Measurements from ENCODE around the gene MAML2. TPM values are rescaled to one million over a fixed set of nuclear protein-coding genes. Genes with fewer than 3 reads are reported as not detected.

Gene MAML2
- total and polyA plus RNA-seq, 10 donors = 2.7 to 43.4 (median 27.2) TPM

DNA sequence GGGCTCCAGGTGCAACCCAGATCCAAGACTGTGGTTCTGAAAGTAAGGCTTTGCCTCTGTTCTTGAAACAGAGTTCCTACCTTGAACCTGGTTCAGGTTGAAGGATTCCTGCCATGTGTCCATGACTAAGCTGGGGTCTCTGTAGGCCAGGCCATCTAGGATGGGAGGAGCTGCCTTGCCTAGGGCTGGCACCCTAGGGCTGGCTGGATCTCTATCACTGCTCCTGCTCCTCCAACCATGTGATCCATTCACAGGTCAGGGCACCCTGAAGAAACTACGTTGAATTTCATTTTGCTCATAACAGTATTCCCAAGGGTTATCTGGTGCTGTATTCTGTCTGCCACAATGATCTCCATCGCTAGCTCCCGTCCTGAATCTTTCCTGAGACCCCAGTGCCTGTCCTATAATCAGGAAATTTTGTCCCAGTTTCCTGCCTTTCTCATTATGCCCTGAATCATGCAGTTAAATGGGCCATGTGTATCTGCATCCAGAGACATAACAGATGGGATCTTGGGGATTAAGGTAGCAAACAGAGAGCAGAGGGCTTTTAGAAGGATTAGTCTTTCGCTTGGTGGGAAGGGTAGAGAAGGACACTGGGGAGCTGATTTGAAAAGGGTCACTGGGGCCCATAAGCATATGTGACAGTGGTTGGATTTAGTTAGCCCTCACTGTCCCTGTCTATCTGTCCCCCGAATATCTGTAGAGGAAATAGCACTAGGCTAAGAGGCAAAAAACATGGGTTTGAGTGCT, 320.9 kb downstream of the MAML2 start:
- H3K27ac ChIP-seq = no peak overlapping the region
- H3K27me3 ChIP-seq (replicated peaks in 1 of 7) = no peaks in the 10 kb centered on the region
- WGBS, 5 donors = 90 to 97% (median 92%) methylated on average over 5 of the region's 5 CpGs
- no peak for DNase-seq
- H3K36me3 ChIP-seq = no peaks in the 10 kb centered on the region
- intact Hi-C loops (cut with DNase I; ENCODE audit: low total_unique reads) = no loop called here
- no peak overlapping the region for H3K4me3 ChIP-seq
- H3K9me3 ChIP-seq = no peaks in the 10 kb centered on the region
- TF ChIP-seq, protein P1, sequence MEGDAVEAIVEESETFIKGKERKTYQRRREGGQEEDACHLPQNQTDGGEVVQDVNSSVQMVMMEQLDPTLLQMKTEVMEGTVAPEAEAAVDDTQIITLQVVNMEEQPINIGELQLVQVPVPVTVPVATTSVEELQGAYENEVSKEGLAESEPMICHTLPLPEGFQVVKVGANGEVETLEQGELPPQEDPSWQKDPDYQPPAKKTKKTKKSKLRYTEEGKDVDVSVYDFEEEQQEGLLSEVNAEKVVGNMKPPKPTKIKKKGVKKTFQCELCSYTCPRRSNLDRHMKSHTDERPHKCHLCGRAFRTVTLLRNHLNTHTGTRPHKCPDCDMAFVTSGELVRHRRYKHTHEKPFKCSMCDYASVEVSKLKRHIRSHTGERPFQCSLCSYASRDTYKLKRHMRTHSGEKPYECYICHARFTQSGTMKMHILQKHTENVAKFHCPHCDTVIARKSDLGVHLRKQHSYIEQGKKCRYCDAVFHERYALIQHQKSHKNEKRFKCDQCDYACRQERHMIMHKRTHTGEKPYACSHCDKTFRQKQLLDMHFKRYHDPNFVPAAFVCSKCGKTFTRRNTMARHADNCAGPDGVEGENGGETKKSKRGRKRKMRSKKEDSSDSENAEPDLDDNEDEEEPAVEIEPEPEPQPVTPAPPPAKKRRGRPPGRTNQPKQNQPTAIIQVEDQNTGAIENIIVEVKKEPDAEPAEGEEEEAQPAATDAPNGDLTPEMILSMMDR (IDR thresholded peaks at IDR 0.05 in 8 of 11, conservative IDR thresholded peaks at IDR 0.05 in 3 of 11) = no peak
- no peak for TF ChIP-seq POLR2A (IDR thresholded peaks at IDR 0.05)
- no peak for TF ChIP-seq POLR2AphosphoS5 (IDR thresholded peaks at IDR 0.05)
- peaks cover 0 to 7% (median 0%) of the 10 kb centered on the region in 6 donors for H3K4me1 ChIP-seq

DNA sequence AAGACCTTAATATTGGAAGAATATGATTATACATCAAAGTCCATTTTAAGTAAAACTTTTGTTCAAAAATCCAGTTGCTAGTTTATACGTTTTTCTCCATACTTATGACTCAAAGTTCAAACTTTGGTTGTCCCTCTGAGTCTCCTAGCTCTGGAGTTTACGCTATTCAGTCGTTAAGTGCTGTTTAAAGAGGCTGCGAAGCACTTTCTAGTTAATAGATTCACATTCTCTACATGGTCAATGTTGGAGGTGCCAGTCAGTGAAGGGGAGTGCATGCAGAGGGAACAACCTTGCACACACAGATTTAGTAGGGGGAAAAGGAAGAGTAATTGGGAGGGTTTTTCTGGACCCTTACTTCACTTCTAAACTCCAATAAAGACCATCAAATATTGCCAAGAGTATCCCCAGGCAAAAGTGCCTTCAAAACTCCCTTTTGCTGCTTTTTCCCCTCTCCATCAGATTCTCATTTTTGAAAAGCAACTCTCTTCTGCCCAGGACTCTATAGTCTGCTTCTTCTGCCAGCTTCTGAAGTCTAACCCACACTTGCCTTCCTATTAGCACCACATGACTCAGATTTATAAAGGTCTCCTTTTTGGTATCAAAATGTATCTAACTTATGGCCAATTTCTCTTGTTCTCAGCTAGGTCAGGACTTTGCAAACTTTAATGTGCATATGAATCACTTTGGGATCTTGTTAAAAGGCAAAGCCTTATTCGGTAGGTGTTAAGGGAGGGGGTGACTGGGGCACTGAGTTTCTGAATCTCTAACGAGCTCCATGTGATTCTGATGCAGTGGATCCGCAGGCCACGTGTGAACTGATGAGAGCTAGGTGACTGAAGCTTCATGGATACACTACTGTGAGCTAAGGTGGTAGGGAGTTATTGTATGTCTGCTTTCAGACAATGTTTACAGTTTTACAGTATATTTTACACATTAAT, 322.9 kb downstream of the MAML2 start:
- Histone ChIP-seq H3K27ac (no peak overlapping the region), H3K36me3 (no peaks in the 10 kb centered on the region), H3K4me1 (peaks cover under 1 to 24% (median 2%) of the 10 kb centered on the region in 6 donors), H3K4me3 (no peak overlapping the region), H3K27me3 (replicated peaks in 1 of 7) (no peaks in the 10 kb centered on the region), H3K9me3 (no peaks in the 10 kb centered on the region)
- TF ChIP-seq, protein P1 (IDR thresholded peaks at IDR 0.05 in 8 of 11, conservative IDR thresholded peaks at IDR 0.05 in 3 of 11) = no peak
- no peak for TF ChIP-seq POLR2AphosphoS5 (IDR thresholded peaks at IDR 0.05)
- no peak for TF ChIP-seq POLR2A (IDR thresholded peaks at IDR 0.05)
- 89 to 92% (median 90%) methylated on average over 8 of the region's 8 CpGs for WGBS, 5 donors
- intact Hi-C loops (cut with DNase I; ENCODE audit: low total_unique reads) = no loop called here
- no peak for DNase-seq

DNA sequence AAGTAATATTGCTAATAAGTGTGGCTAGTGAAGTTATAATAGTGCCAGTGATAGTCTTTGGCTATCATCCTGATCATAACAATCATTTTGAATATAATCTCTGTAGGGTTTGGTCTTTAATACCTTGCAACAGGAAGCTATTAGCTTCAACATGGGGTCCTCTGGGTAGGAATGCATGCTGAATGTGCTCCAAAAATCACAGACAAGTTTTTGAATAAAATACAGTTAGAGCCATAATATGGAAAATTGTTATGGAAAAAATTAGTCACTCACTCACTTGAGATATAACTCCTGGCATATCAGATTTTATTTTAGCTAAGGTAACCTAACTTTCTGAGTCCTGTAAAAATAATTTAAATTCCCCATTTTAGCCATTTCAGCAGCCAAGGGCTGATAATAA, 323.7 kb downstream of the MAML2 start:
- TF ChIP-seq, protein P1 (IDR thresholded peaks at IDR 0.05 in 8 of 11, conservative IDR thresholded peaks at IDR 0.05 in 3 of 11) = no peak
- TF ChIP-seq POLR2AphosphoS5 (IDR thresholded peaks at IDR 0.05) (no peak), POLR2A (IDR thresholded peaks at IDR 0.05) (no peak)
- intact Hi-C loops (cut with DNase I; ENCODE audit: low total_unique reads) = no loop called here
- no peaks in the 10 kb centered on the region for H3K36me3 ChIP-seq
- H3K4me3 ChIP-seq = no peak overlapping the region
- H3K9me3 ChIP-seq = no peaks in the 10 kb centered on the region
- no peaks in the 10 kb centered on the region for H3K27me3 ChIP-seq (replicated peaks in 1 of 7)
- peaks cover 7 to 32% (median 10%) of the 10 kb centered on the region in 6 donors for H3K4me1 ChIP-seq
- DNase-seq = no peak
- H3K27ac ChIP-seq = no peak overlapping the region

DNA sequence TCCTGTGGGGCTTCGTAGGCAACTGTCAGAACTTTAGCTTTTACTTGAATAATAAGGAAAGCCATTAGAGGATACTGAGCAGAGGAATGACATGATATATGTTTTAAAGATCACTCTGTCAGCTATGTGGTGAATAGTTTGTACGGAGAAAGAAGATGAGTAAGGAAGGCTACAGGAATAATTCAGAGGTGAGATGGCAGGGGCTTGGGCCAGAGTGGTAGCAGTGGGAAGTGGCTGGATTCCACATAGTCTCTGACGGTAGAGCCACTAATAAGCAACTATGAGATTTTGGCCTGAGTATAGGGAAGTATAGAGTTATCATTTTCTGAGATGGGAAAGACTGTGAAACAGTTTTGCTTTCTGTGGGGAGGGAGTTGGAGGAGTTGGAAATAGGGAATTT, 325.1 kb downstream of the MAML2 start:
- H3K27me3 ChIP-seq (replicated peaks in 1 of 7) = no peaks in the 10 kb centered on the region
- peaks cover 15 to 47% (median 23%) of the 10 kb centered on the region in 6 donors for H3K4me1 ChIP-seq
- 90 to 96% (median 92%) methylated on average over 3 of the region's 3 CpGs for WGBS, 5 donors
- TF ChIP-seq POLR2AphosphoS5 (IDR thresholded peaks at IDR 0.05) (no peak), POLR2A (IDR thresholded peaks at IDR 0.05) (no peak)
- TF ChIP-seq, protein P1 (IDR thresholded peaks at IDR 0.05 in 8 of 11, conservative IDR thresholded peaks at IDR 0.05 in 3 of 11) = no peak
- intact Hi-C loops (cut with DNase I; ENCODE audit: low total_unique reads) = no loop called here
- no peaks in the 10 kb centered on the region for H3K9me3 ChIP-seq
- DNase-seq = no peak
- H3K27ac ChIP-seq = no peak overlapping the region
- no peaks in the 10 kb centered on the region for H3K36me3 ChIP-seq
- H3K4me3 ChIP-seq = no peak overlapping the region

All from spleen (tissue), 11 donors.